GM12864 (cell line): Measurements from ENCODE around the gene HTATSF1.

ENCODE experiments used
- DNase-seq: peaks from one replicate; pipeline ENCODE4 v3.0.0-alpha.2; 2011; ENCODE audit warnings: low read depth
- H3K4me3 ChIP-seq: 2 replicates; pipeline ENCODE4 v1.5.1; 2011; ENCODE audit warnings: mild to moderate bottlenecking, low read depth, low read length, control low read depth
- CTCF ChIP-seq: IDR thresholded peaks from 2 replicates; pipeline ENCODE4 v1.5.1; 2011; ENCODE audit warnings: low read depth, mild to moderate bottlenecking, moderate library complexity, low read length, control low read depth, inconsistent platforms; ENCODE audit errors: missing control alignments

HTATSF1 gene, protein sequence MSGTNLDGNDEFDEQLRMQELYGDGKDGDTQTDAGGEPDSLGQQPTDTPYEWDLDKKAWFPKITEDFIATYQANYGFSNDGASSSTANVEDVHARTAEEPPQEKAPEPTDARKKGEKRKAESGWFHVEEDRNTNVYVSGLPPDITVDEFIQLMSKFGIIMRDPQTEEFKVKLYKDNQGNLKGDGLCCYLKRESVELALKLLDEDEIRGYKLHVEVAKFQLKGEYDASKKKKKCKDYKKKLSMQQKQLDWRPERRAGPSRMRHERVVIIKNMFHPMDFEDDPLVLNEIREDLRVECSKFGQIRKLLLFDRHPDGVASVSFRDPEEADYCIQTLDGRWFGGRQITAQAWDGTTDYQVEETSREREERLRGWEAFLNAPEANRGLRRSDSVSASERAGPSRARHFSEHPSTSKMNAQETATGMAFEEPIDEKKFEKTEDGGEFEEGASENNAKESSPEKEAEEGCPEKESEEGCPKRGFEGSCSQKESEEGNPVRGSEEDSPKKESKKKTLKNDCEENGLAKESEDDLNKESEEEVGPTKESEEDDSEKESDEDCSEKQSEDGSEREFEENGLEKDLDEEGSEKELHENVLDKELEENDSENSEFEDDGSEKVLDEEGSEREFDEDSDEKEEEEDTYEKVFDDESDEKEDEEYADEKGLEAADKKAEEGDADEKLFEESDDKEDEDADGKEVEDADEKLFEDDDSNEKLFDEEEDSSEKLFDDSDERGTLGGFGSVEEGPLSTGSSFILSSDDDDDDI

DNA sequence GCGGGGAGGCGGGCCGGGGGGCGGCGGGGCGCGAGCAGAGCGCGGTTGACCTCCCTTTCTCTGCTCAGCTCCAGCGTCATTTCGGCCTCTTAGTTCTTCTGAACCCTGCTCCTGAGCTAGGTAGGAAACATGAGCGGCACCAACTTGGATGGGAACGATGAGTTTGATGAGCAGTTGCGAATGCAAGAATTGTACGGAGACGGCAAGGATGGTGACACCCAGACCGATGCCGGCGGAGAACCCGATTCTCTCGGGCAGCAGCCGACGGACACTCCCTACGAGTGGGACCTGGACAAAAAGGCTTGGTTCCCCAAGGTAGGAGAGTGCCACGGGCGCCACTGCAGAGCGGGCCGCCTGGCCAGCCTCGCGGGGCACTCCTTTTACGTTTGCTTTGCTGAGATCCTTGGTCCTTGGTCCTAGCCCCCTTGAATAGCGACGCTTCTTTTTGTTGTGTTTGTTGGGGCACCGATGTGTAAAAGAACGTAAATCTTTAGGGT lies at the start of gene HTATSF1:
Gene HTATSF1 (plus strand): TSS at position 37 of the 497 bp plus-strand sequence. CDS start 93 bp downstream, at position 130.
- DNase-seq = no peak
- no peak for TF ChIP-seq CTCF

DNA sequence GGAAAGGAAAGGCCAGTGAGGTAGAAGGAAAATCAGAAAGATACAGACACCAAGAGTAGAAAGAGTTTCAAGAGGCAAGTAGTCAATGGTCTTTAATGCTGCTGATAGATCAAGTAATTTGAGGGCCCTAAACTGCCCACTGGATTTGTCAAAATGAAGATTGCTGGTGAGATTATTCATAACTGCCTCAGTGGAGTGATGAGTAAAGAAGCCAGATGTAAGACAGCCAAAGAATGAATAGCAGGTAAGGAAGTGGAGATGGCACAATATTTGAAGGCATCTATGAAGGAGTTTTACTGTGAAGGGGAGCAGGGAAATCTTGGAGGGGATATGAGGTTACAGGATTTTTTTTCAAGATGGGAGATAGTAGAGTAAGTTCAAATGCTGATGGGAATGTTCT lies 49.4 kb upstream of the HTATSF1 start:
- DNase-seq = no peak
- H3K4me3 ChIP-seq = no peak overlapping the region
- no peak for TF ChIP-seq CTCF

More for the DNA sequence above, at the start of gene HTATSF1:
- H3K4me3 ChIP-seq = peak within 1 kb of the TSS; percentile 75

GRCh38 chrX:136450050-136450830 lies 47.2 kb upstream of the HTATSF1 start:
- TF ChIP-seq CTCF = no peak
- no peak for DNase-seq
- H3K4me3 ChIP-seq = no peak overlapping the region

GRCh38 chrX:136452614-136453013 lies 44.8 kb upstream of the HTATSF1 start:
- no peak for TF ChIP-seq CTCF
- no peak for DNase-seq
- H3K4me3 ChIP-seq = no peak overlapping the region

- TF ChIP-seq CTCF = no peak
- no peak for DNase-seq
- H3K4me3 ChIP-seq = no peak overlapping the region
These were observed 44.3 kb upstream of the HTATSF1 start for GRCh38 chrX:136453114-136453513.

- DNase-seq = no peak
- no peak for TF ChIP-seq CTCF
- no peak overlapping the region for H3K4me3 ChIP-seq
These were observed 43.6 kb upstream of the HTATSF1 start for GRCh38 chrX:136453771-136454170.
